Mesothelial cell of epicardium (in vitro differentiated cells): Measurements from ENCODE around the gene TCF23. TPM values are rescaled to one million over a fixed set of nuclear protein-coding genes. Genes with fewer than 3 reads are reported as not detected.

Source experiments
- DNase-seq, 2 experiments: peaks; one replicate each; pipeline ENCODE4 v3.0.0; 2021; ENCODE audit warnings: low spot score in 2 of 2; ENCODE audit not compliant: unreplicated experiment in 2 of 2
- H3K27ac Mint-ChIP-seq: 2 replicates; pipeline ENCODE4 v1.8.0; 2021; ENCODE audit warnings: mixed read lengths
- H3K27me3 Mint-ChIP-seq: 2 replicates; pipeline ENCODE4 v1.8.0; 2021; ENCODE audit warnings: low read depth, mixed read lengths
- H3K36me3 Mint-ChIP-seq: 2 replicates; pipeline ENCODE4 v1.8.0; 2021; ENCODE audit warnings: mixed read lengths
- H3K4me1 Mint-ChIP-seq: 2 replicates; pipeline ENCODE4 v1.8.0; 2021; ENCODE audit warnings: mixed read lengths
- H3K4me3 Mint-ChIP-seq: 2 replicates; pipeline ENCODE4 v1.8.0; 2021; ENCODE audit warnings: mild to moderate bottlenecking, moderate library complexity, mixed read lengths
- H3K9me3 Mint-ChIP-seq: 2 replicates; pipeline ENCODE4 v1.8.0; 2021; ENCODE audit warnings: mixed read lengths
- CTCF ChIP-seq: fragments of 200-600 bp; sonication (generic); IDR thresholded peaks from one replicate; pipeline ENCODE4 v1.5.0; 2021; ENCODE audit warnings: antibody characterized with exemption; ENCODE audit not compliant: unreplicated experiment
- total RNA-seq: library from RNA; stranded (reverse); gene quantifications from 3 replicates; pipeline ENCODE4 v1.2.1, GENCODE V29; 2021

TCF23 gene
- 0.04 TPM in 1 of 3 replicates, not detected in the others for total RNA-seq

DNA sequence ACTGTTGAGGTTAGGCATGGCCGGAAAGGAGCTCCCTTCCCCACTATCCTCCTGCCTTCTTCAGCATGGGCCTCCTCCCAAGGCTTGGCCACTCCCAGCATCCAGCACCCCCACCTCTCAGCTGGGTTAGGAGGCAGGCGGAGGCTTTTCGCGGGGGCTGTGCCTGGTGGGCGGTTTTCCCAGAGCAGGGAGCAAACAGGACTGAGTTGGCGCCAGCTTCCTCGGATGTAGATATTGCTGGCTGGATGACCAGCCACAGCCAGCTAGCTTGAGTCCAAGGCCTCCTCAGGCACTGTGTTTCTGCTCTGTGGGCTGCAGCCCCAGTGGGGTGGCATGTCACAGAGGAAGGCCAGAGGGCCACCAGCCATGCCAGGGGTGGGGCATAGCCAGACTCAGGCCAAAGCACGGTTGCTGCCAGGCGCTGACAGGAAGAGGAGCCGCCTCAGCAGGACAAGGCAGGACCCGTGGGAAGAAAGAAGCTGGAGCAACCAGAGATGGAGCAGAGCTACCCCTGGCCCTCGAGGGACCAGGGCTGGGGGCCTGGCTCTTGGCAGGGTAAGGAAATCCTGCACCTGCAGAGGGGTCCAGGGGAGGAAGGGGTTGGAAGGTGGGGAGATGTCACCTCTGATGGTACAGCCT, at the start of gene TCF23:
Gene TCF23 (plus strand): TSS at position 204 of the 639 bp plus-strand sequence. CDS start 130 bp downstream, at position 334.
- peaks cover 5% of the 10 kb centered on the region for H3K27me3 Mint-ChIP-seq
- H3K4me3 Mint-ChIP-seq, result no peak within 1 kb of the TSS
- peaks cover under 1% of the 10 kb centered on the region for H3K9me3 Mint-ChIP-seq
- no peaks in the 10 kb centered on the region for H3K36me3 Mint-ChIP-seq
- no peak within 1 kb of the TSS for H3K27ac Mint-ChIP-seq
- DNase-seq, result no peak
- H3K4me1 Mint-ChIP-seq, result peaks cover 3% of the 10 kb centered on the region
- no peak for TF ChIP-seq CTCF

DNA sequence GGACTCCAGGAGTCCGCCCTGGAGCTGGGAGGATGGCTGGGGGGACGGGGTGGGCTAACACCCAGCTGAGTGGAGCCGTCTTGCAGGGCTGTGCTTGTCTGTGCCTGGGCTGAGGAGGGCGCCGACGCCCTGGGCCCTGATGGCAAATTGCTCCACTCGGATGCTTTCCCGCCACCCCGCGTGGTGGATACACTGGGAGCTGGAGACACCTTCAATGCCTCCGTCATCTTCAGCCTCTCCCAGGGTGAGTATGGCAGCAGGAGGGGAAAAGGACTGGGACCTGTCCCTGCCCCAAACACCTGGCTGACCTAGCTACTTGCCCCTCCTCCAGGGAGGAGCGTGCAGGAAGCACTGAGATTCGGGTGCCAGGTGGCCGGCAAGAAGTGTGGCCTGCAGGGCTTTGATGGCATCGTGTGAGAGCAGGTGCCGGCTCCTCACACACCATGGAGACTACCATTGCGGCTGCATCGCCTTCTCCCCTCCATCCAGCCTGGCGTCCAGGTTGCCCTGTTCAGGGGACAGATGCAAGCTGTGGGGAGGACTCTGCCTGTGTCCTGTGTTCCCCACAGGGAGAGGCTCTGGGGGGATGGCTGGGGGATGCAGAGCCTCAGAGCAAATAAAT, 49.4 kb upstream of the TCF23 start:
- Mint-ChIP-seq H3K27me3 (peaks cover 3% of the 10 kb centered on the region), H3K27ac (no peak overlapping the region), H3K36me3 (no peaks in the 10 kb centered on the region), H3K4me1 (peaks cover 9% of the 10 kb centered on the region), H3K9me3 (no peaks in the 10 kb centered on the region), H3K4me3 (no peak overlapping the region)
- DNase-seq, result no peak
- no peak for TF ChIP-seq CTCF

DNA sequence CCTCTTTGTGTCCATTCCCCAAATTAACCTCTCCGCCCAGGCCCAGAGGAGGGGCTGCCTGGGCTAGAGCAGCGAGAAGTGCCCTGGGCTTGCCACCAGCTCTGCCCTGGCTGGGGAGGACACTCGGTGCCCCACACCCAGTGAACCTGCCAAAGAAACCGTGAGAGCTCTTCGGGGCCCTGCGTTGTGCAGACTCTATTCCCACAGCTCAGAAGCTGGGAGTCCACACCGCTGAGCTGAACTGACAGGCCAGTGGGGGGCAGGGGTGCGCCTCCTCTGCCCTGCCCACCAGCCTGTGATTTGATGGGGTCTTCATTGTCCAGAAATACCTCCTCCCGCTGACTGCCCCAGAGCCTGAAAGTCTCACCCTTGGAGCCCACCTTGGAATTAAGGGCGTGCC, 48.8 kb upstream of the TCF23 start:
- Mint-ChIP-seq H3K4me1 (peaks cover 9% of the 10 kb centered on the region), H3K9me3 (no peaks in the 10 kb centered on the region), H3K36me3 (no peaks in the 10 kb centered on the region), H3K4me3 (no peak overlapping the region), H3K27me3 (peaks cover 6% of the 10 kb centered on the region), H3K27ac (no peak overlapping the region)
- TF ChIP-seq CTCF, result no peak
- DNase-seq, result no peak

GRCh38 chr2:27102329-27102728, 46.5 kb upstream of the TCF23 start:
- no peaks in the 10 kb centered on the region for H3K36me3 Mint-ChIP-seq
- H3K27me3 Mint-ChIP-seq, result peaks cover 13% of the 10 kb centered on the region
- H3K4me1 Mint-ChIP-seq, result no peaks in the 10 kb centered on the region
- no peak overlapping the region for H3K4me3 Mint-ChIP-seq
- TF ChIP-seq CTCF, result no peak
- no peak overlapping the region for H3K27ac Mint-ChIP-seq
- no peak for DNase-seq
- H3K9me3 Mint-ChIP-seq, result no peaks in the 10 kb centered on the region

- H3K9me3 Mint-ChIP-seq, result no peaks in the 10 kb centered on the region
- no peak for DNase-seq
- no peaks in the 10 kb centered on the region for H3K36me3 Mint-ChIP-seq
- H3K4me1 Mint-ChIP-seq, result no peaks in the 10 kb centered on the region
- H3K27ac Mint-ChIP-seq, result no peak overlapping the region
- no peak overlapping the region for H3K4me3 Mint-ChIP-seq
- peaks cover 17% of the 10 kb centered on the region for H3K27me3 Mint-ChIP-seq
- no peak for TF ChIP-seq CTCF
Observed at GRCh38 chr2:27105981-27106380, 42.8 kb upstream of the TCF23 start.
